A204.1 (cell line): ENCODE data around the gene GLYR1.

Source experiments
- FAIRE-seq: peaks from 2 replicates; lab custom pipeline; 2012; peaks lifted over from hg19 to GRCh38; lab: Jason Lieb, UNC

Gene GLYR1

DNA sequence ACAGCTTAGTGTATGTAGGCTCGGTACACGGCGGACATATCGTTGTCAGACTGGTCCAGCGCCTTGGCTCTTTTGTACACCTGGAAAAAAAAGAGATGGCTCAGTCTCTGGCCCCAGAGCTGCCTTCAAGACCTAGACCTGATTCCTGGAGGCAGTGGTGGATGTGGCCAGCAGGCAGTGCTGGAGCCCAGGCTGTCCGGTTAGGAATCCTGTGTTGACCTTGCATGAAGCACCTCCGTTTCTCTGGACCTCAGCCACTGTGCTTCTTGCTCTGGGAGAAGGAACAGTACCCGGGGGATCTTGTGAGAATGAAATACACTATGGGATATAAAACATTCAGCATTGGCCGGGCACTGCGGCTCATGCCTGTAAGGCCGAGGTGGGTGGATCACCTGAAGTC lies 41.9 kb downstream of the GLYR1 start:
- FAIRE-seq = no peak

DNA sequence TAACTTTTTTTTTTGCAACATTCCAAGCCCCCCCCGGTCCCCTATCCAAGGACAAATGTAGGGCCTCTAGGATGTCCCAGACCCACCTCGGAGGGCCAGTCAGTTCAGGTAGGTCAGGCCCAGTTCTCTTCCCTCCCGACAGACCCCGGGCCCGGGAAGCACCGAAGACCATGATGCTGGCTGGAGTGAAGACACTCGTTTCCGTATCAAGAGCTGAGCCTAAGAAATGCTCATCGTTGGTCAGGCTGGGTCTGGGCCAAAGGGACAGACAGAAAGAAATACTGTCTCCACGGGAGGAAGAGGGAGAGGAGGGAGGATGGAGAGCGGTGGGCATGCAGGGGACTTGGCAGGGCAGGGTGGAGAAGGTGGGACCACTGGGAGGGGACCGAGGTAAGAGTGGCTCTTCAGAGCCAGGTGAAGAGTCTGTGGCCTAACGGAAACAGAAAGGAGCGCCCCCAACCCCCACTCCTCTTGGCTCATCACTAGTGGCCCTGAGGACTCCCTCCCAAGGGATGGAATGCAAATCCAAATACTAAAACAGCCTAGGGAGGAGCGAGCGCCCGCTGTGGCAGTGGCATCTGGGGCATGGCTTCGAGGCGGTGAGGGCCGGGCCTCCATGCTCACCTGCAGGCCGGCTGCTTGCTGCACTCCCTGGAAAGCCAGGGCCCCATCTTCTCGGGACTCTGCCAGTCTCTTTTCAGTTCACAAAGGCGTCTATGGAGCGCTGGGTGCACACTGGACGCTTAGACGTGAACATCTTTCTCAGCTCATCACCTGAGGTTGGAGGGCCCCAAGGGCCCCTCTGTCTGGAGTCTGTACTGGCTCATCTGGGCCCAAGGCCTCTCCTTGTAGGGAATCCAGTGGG lies 43.0 kb downstream of the GLYR1 start:
- no peak for FAIRE-seq

DNA sequence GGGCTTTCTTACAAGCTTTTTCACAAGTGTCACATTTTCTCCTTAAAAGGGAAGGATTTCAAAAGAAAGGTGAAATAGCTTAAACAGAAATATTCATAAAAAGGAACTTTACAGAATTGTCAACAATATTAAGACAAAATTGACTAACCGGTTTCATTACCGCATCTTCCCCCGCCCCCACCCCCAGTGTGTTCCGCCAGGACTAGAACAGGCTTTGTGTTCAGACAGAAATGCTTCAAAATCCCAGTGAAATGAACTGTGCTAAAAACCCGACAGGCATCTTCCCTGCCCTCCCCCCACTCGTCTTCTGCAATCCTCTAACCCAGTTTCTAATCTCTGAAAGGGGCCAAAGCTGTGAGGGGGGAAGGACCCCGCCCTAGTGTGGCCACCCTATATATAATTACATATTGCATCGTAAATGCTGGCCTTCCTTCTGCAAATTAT lies 43.7 kb downstream of the GLYR1 start:
- FAIRE-seq = no peak

DNA sequence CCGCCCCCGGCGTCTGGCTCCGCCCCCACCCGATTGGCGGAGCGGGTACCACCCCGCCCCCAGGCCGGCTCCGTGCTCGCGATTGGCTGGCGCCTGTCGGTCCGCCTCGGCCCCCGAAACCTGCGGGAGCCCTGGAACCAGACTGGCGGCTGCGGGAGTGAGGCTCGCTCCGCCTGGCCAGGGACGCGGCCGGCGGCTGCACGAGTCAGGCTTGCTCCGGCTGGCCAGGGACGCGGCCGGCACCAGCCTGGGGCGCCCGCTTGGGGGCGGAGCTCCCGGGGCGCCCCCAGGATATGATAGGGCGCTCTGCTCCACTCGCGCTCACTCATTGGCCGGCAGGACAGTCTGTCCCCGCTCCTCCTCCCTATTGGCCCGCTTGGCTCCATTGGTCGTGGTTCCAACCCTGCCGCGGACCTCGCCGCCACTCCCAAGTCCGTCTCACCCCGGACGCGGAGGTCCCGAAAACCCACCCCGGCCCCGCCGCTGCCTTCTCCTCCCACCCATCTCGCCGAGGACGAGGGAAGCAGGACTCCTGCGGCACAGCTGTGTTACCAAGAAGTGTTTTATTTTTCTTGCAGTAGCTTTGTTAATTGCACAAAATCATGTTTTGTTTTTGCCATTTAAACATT lies 44.3 kb downstream of the GLYR1 start:
- no peak for FAIRE-seq

DNA sequence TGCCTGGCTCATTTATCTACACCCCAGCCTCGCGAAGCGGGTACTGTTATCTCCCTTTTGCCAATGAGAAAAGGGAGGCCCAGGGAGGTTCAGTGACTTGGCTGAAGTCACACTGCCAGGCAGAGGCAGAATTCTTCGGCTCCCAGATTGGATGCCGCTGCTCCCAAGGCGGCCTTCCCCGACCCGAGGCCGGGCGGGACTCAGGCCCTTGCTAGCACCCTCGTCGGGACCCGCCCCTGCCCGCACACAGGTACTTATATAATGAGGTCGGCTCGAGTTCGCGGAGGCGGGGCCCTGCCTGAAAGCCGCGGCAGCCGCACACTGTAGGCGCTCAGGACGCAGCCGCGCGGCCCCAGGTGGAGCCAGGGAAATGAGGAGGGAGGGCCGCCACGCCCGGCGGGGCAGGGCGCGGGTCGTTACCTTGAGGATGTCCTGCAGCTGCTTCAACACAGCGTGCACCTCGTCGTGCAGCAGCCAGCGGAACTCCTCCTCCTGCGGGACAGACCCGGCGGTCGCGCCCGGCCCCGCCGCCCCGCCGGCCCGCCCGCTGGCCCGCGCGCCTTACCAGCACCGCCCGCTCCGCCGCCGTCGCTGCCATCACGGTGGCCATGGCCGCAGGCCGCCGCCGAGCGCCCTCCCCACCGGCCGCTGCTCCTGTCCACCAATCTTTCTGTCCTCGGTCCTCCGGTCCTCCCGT lies 45.0 kb downstream of the GLYR1 start, which contains the start of gene ROGDI:
Gene ROGDI (minus strand): TSS at position 672 of the 697 bp plus-strand sequence. CDS start 62 bp downstream, at position 610.
- FAIRE-seq = no peak

DNA sequence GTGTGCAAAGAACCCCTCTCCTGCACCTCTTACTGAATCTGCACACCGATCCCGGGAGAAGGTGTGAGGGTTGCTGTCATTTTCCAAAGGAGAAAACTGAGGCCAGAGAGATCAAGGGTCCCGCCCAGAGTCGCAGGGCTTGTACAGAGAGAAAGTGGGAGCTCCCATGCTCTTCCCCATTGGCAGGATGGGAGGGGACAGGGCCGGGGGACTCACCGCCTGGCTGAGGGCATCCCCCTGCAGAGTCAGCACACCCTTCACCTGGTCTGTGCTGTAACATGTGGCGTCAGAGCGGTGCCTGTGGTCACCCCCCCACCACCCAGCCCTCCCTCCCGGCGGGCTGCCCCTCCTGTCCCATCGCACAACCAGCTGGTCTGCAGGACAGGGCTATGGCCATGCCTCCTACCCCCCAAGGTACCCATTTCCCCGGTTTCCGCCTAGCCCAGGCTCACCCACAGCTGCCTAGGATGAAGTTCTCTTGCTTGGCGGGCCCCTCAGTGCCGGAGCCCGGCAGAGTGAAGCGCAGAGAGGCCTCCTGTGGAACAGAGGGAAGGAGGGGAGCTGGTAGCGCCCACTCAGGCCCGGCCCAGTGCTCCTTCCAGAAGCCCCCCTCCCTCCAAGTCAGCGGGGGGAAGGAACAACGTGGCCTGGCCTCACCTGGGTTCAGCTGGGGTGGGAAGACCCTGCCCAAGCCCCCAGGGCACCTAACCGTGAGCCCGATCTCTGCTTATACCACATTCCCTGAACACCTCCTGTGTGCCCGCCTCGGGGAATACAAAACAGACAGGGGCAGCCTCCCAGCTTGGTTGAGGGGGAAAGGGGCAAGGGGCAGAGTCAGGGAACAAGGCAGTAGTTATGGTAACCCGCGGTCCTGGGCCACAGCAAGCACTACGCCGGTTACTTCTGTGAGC lies 45.8 kb downstream of the GLYR1 start:
- no peak for FAIRE-seq

DNA sequence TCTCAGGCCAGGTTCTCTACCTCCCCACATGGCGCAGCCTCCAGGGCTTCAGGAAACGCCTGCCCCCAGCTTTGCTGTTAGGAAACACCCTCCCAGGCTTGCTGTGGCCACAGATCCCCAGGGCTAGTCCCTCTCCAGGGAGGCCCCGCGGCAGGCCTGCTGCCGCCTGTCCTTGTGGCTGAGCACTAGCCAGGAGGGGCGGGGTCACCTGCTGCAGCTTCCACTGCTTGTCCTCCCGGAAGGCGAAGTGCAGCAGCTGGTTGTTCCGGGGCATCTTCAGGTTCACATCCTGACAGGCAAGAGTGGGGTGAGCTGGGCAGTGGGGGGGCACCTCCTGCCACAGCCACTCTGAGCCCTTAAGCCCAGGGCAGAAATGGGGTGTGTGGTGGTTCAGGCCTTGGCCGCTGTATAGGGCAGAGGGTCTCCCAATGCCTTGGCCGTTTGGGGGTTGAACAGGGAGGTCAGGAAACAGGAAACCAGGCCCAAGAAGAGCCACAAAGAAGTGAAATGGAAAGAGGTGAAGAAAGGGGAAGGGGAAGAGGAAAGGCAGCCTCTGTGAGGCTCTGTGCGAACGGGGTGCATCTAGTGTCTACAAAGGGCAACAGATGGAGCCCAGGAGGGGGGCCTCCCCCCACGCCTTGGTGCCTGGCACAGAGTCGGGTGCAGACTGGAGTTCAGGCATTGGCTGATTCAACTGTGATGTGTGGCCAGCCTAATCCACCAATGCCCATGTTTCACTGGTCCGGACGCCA lies 46.6 kb downstream of the GLYR1 start:
- FAIRE-seq = no peak

DNA sequence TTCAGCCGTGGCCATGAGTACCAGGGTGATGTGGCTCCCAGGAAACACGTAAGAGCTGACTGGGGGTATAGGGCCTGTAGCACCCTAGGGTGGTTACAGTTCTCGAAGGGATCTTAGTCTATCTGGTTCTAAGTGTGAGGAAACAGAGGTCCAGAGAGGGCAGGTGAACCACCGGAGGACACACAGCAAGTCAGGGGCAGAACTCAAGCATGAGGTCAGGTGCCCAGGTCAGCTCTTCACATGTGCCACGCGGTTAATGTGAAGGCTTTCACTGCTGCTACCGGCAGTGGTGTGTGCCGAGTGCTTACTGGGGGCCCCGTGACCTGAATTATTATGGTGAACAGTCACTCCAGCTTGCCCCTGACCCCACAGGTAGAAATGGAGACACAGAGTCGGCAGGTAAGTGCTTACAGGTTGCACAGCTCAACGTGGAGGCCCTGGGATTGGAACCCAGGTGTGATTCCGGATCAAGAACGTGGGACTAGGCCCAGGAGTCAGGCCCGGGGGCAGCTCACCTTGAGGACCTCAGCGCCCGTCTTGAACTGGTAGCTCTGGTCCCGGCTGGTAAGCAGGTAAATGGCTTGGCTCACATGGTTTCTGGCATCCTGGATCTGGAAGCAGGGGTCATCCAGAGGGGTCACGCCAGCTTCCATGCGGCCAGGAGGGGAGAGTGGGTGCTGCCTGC lies 47.8 kb downstream of the GLYR1 start:
- FAIRE-seq = no peak

DNA sequence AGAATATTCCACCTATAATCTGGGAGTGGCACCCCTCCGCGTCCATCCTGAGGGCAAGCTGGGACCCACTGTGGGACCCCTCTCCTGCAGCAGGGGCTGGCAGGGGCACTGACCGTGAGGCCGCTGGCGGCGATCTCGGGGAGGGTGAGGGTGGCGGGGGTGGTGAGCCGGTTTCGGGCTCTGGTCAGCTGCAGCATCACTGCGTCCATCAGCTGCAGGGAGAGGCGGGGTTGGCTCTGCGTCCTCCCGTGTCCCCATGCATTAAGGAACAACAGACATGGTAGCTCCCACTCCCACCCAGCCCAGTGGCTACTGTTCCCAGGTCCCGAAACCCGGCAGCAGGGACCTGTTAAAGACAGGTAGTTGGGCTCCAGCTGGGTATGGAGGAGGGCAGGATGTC lies 48.6 kb downstream of the GLYR1 start:
- no peak for FAIRE-seq

DNA sequence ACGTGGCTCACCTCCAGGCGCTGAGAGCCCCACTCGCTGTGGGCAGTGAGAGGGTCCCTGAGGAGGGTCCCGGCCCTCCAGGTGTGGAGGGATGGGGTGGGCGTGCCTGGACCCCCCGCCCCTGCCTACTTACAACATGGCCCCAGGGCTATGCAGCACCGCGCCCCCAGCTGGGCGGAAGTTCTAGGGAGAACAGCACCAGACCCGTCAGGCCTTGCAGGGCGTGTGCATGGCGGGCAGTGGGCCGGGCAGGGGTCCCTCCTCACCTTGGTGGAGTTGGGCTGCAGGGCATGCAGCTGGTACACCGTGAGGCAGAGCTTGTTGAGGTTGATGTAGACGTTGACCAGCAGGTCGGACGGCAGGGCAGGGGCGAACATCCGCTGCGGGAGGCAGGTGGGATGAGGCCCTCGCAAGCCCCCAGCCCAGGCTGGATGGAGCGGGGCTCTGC lies 49.3 kb downstream of the GLYR1 start:
- no peak for FAIRE-seq

DNA sequence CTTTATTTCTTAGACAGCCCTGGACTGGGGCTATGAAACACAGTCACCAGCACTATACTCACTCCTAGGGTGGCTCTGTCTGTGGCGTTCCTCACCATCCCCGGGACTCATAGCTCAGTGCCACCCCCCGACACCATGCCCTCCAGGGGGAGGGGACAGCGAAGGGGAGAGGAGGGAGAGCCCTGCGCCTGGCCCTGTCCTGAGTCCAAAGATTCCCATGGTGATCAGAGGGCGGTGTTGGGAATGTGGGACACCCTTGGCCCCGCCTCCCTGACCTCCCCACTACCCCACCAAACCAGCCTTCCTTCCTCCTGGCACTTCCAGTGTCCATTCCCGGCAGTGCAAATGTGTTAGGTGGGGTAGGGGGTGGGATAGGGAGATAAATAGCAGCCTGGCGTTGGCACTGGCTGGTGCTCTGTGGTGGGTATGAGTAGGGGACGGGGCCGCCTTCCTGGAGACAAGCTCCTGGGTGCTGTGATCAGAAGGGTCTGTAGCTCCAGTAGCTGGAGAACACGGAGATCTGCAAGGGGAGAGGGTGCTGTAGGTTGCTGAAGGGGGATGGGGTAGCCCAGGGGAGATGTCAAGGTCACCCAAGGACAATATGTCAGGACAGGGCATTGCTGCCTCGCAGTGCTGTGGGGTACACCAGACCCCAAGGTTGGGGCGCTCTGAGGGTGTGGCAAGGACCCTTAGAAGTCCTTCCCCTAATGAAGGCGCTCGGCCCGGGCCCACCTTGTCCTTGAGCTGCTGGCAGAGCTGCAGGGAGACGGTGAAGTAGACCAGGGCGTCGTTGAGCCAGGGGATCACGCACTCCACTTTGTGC lies 49.9 kb downstream of the GLYR1 start:
- FAIRE-seq = no peak

DNA sequence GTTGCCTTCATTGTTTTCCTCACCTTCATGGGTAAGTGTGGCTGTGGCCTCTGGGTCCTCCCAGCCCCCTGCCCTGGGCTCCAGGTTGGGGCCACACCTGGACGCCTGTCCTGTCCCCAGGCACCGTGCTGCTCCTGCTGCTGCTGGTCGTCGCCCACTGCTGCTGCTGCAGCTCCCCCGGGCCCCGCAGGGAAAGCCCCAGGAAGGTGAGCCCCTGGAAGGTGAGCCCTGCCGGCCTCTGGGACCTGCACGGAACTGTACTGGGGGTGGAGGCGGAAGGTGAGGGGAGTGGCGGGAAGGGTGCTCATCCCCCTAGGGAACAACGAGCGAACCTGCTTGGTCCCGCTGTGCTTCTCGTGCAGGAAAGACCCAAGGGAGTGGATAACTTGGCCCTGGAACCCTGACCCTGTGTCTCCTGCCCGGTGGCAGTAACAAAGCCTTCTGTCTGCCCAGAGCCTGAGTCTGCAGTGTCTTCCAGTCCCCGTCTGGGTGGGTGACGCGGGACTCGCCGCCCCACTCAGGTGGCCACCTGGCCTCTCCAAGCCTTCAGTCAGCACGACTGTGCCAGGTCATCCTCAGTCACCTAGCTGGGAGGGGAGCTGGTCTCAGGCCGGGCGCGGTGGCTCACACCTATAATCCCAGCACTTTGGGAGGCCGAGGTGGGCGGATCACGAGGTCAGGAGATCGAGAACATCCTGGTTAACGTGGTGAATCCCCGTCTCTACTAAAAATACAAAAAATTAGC lies 51.1 kb downstream of the GLYR1 start:
- FAIRE-seq = no peak

DNA sequence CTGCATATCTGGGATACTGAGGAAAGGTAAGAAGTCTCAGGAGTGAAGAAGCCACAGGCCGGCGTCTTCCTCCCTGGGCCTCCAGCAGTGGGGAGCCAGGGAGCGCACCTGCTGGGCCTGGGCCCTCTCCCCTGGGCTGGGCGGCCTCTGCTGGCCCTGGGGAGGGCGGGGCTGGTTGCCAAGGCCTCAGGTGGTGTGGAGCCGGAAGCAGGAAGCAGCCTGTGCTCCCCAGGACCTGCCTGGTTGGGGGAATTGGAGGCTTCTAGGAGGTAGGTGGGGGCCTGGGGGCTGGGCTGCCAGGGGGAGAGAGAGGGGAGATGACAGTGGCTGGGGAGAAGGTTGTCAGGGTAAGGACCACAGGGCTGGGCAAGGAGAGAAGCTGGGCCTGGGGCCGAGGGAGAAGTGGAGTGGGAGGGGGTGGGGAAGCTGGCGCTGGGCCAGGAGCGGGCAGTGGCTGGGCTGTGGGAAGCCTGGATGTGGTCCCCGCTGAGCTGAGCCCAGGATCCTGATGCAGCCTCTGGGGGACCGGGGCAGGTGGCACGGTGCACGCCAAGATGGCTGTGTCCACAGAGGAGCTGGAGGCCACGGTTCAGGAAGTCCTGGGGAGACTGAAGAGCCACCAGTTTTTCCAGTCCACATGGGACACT lies 51.8 kb downstream of the GLYR1 start, which contains the start of gene SMIM22:
Gene SMIM22 (plus strand): TSS at position 189 of the 647 bp plus-strand sequence. CDS start 366 bp downstream, at position 555.
- no peak for FAIRE-seq

DNA sequence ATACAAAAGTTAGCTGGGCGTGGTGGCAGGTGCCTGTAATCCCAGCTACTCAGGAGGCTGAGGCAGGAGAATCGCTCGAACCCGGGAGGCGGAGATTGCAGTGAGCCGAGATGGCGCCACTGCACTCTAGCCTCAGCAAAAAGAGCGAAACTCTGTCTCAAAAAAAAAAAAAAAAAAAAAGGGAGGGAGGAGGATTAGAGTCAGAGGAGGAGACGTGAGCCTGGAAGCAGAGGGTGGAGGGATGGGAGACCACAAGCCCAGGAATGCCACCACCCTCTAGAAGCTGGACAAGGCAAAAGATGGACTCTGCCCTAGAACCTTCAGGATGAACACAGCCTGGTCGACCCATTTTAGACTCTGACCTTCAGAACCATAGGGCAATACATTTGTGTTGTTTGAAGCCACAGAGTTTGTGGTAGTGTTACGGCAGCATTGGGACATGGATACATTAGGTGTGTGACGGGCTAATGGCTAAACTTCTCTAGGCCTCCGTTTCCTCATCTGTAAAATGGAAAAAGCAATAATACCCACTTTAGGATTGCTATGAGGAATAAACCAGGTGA lies 54.1 kb downstream of the GLYR1 start:
- FAIRE-seq = no peak

DNA sequence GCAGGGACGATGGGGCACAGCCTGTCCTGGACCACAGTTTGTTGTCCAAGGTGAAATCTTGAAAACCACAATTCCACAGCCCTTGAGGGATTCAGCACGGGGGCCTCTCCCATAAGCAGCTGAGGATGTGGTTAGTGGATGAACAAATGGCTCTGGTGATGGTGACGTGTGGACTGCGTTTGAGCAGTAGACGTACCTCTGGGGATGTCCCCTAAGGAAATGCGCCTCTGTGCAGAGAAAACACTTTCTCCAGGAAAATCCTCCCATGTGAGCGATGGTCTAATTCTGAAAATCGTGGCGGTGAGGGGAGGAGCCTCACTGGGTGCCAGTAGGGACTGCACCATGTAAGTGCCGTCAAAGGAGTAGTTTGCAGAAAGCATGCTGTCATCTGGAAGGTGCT lies 56.2 kb downstream of the GLYR1 start:
- FAIRE-seq = no peak

DNA sequence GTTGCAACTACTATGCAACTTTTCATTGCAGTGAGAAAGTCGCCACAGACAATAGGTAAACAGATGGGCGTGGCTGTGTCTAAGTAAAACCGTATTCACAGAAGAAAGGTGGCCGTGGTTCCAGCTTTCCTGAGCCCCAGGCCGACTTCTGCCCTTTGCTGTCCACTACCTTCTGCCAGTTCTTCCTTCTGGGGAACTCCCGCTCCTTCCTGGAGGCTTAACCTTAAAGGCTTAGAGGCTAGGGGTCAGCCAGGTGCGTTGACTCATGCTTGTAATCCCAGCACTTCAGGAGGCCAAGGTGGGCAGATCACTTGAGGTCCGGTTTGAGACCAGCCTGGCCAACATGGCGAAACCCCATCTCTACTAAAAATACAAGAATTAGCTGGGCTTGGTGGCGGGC lies 56.8 kb downstream of the GLYR1 start:
- FAIRE-seq = no peak

DNA sequence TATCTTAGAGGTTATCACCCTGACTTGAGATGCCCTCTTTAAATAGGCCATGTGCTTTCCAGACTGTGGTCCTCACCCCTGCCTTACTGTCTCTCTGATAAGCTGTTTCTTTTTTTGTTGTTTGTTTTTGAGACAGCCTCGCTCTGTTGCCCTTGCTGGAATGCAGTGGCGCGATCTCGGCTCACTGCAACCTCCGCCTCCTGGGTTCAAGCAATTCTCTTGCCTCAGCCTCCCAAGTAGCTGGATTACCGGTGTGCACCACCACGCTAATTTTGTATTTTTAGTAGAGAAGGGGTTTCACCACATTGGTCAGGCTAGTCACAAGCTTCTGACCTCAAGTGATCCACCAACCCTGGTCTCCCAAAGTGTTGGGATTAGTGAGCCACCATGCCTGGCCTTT lies 58.2 kb downstream of the GLYR1 start:
- no peak for FAIRE-seq

DNA sequence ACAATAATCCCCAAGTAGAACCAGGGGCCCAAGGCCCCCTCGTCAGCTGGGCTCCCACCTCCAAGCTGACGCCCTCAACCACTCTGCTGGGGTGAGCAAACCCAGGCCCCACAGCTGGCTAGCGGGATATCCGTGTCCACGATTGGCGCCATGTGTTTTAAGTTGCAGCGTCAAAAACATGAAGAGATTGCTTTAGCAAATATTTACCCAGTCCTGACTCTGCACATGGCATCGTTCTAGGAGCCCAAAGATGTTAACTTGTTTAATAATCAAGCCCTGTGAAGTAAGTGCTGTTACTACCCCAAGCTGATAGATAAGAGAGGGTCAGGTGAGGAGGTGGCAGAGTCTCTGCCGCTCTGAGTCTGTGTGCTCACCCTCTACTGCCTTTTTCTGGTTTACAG lies 58.6 kb downstream of the GLYR1 start:
- no peak for FAIRE-seq
